Ascending aorta (tissue), 2 donors: ENCODE measurements around the gene TEAD1. TPM values are rescaled to one million over a fixed set of nuclear protein-coding genes. Genes with fewer than 3 reads are reported as not detected.

Experiments used
- DNase-seq, 2 donors: peaks; one replicate each; pipeline ENCODE4 v3.0.0-alpha.2; 2019; ENCODE audit warnings: low spot score in 2 of 2
- H3K27ac ChIP-seq, 2 donors: fragments of 200-600 bp; sonication (generic); one replicate each; pipeline ENCODE4 v1.5.1; 2016 to 2017; ENCODE audit warnings: mild to moderate bottlenecking in 1 of 2
- H3K27me3 ChIP-seq: fragments of 200-600 bp; sonication (generic); one replicate; pipeline ENCODE4 v1.5.1; 2017
- H3K36me3 ChIP-seq, 2 donors: fragments of 200-600 bp; sonication (generic); one replicate each; pipeline ENCODE4 v1.5.1; 2016
- H3K4me1 ChIP-seq, 2 donors: fragments of 200-600 bp; sonication (generic); one replicate each; pipeline ENCODE4 v1.5.1; 2016 to 2017; ENCODE audit warnings: mild to moderate bottlenecking in 1 of 2
- H3K4me3 ChIP-seq, 2 donors: fragments of 200-600 bp; sonication (generic); one replicate each; pipeline ENCODE4 v1.5.1; 2016 to 2017; ENCODE audit warnings: mild to moderate bottlenecking in 1 of 2
- H3K9me3 ChIP-seq, 2 donors: fragments of 200-600 bp; sonication (generic); one replicate each; pipeline ENCODE4 v1.5.1; 2016
- CTCF ChIP-seq, 3 experiments: fragments of 200-600 bp in 2 of 3; fragments of 450-650 bp in 1 of 3; sonication (generic) in 2 of 3; IDR thresholded peaks; one replicate each; pipeline ENCODE4 v1.5.1; 2016 to 2019; ENCODE audit warnings: antibody characterized with exemption in 3 of 3, mild to moderate bottlenecking in 1 of 3, moderate library complexity in 1 of 3
- intact Hi-C: fragments of 100-400 bp; cut with DNase I; formaldehyde crosslinking; loops from one replicate; pipeline ENCODE4 v1.15.1; 2023
- total RNA-seq: library from RNA; depleted of rRNA; stranded (reverse); fragments of >200 nt; gene quantifications from one replicate; pipeline ENCODE4 v1.1.0, GENCODE V29; 2016

TEAD1 gene
- total RNA-seq, 1 donor from 2014 or later, result 112 TPM

GRCh38 chr11:12932485-12932884 lies 258.3 kb downstream of the TEAD1 start:
- H3K27ac ChIP-seq, result no peak overlapping the region
- H3K9me3 ChIP-seq, result no peaks in the 10 kb centered on the region
- H3K27me3 ChIP-seq, result no peaks in the 10 kb centered on the region
- intact Hi-C loops, result no loop called here
- TF ChIP-seq CTCF (IDR thresholded peaks at IDR 0.05), result no peak
- no peak overlapping the region for H3K4me3 ChIP-seq
- no peaks in the 10 kb centered on the region for H3K4me1 ChIP-seq
- peaks cover 0 to 16% of the 10 kb centered on the region in 2 donors for H3K36me3 ChIP-seq
- DNase-seq, result no peak

- no peaks in the 10 kb centered on the region for H3K27me3 ChIP-seq
- no peak overlapping the region for H3K27ac ChIP-seq
- H3K36me3 ChIP-seq, result peaks cover 8 to 46% of the 10 kb centered on the region in 2 donors
- H3K9me3 ChIP-seq, result no peaks in the 10 kb centered on the region
- DNase-seq, result no peak
- intact Hi-C loops, result no loop called here
- no peak overlapping the region for H3K4me3 ChIP-seq
- TF ChIP-seq CTCF (IDR thresholded peaks at IDR 0.05), result no peak
- no peaks in the 10 kb centered on the region for H3K4me1 ChIP-seq
Observed at GRCh38 chr11:12936200-12936599, 262.0 kb downstream of the TEAD1 start.

- no peaks in the 10 kb centered on the region for H3K9me3 ChIP-seq
- intact Hi-C loops, result no loop called here
- no peak for TF ChIP-seq CTCF (IDR thresholded peaks at IDR 0.05)
- H3K27me3 ChIP-seq, result no peaks in the 10 kb centered on the region
- no peak for DNase-seq
- no peak overlapping the region for H3K4me3 ChIP-seq
- H3K4me1 ChIP-seq, result no peaks in the 10 kb centered on the region
- H3K36me3 ChIP-seq, result peaks cover 8 to 44% of the 10 kb centered on the region in 2 donors
- no peak overlapping the region for H3K27ac ChIP-seq
Observed at GRCh38 chr11:12938590-12939247, 264.5 kb downstream of the TEAD1 start.

GRCh38 chr11:12941671-12942070 lies 267.4 kb downstream of the TEAD1 start:
- Histone ChIP-seq H3K9me3 (no peaks in the 10 kb centered on the region), H3K27me3 (no peaks in the 10 kb centered on the region), H3K4me3 (no peak overlapping the region), H3K4me1 (no peaks in the 10 kb centered on the region), H3K36me3 (peaks cover 8 to 44% of the 10 kb centered on the region in 2 donors), H3K27ac (no peak overlapping the region)
- no peak for DNase-seq
- intact Hi-C loops, result no loop called here
- no peak for TF ChIP-seq CTCF (IDR thresholded peaks at IDR 0.05)

GRCh38 chr11:12942157-12942556 lies 267.9 kb downstream of the TEAD1 start:
- H3K27ac ChIP-seq, result no peak overlapping the region
- no peak for TF ChIP-seq CTCF (IDR thresholded peaks at IDR 0.05)
- intact Hi-C loops, result no loop called here
- no peaks in the 10 kb centered on the region for H3K27me3 ChIP-seq
- DNase-seq, result no peak
- H3K9me3 ChIP-seq, result no peaks in the 10 kb centered on the region
- peaks cover 8 to 43% of the 10 kb centered on the region in 2 donors for H3K36me3 ChIP-seq
- no peaks in the 10 kb centered on the region for H3K4me1 ChIP-seq
- no peak overlapping the region for H3K4me3 ChIP-seq

- no peak overlapping the region for H3K4me3 ChIP-seq
- no peak for TF ChIP-seq CTCF (IDR thresholded peaks at IDR 0.05)
- intact Hi-C loops, result no loop called here
- H3K27ac ChIP-seq, result no peak overlapping the region
- peaks cover 8 to 35% of the 10 kb centered on the region in 2 donors for H3K36me3 ChIP-seq
- no peaks in the 10 kb centered on the region for H3K9me3 ChIP-seq
- no peaks in the 10 kb centered on the region for H3K4me1 ChIP-seq
- DNase-seq, result no peak
- H3K27me3 ChIP-seq, result no peaks in the 10 kb centered on the region
Observed at GRCh38 chr11:12943311-12943710, 269.1 kb downstream of the TEAD1 start.
